Glomerular endothelial cell (primary cell): Measurements from ENCODE around the gene EVI5. TPM values are rescaled to one million over a fixed set of nuclear protein-coding genes. Genes with fewer than 3 reads are reported as not detected.

Experiments
- DNase-seq: peaks from one replicate; pipeline ENCODE4 v3.0.0-alpha.2; 2011; ENCODE audit warnings: low read depth, low spot score; ENCODE audit errors: extremely low read depth
- total RNA-seq: library from RNA; depleted of rRNA; stranded (reverse); fragments of >200 nt; gene quantifications from 2 replicates; pipeline ENCODE4 v1.2.3, GENCODE V29; 2015

The EVI5 gene
- total RNA-seq, 1 donor from 2014 or later: 28.2 TPM

DNA sequence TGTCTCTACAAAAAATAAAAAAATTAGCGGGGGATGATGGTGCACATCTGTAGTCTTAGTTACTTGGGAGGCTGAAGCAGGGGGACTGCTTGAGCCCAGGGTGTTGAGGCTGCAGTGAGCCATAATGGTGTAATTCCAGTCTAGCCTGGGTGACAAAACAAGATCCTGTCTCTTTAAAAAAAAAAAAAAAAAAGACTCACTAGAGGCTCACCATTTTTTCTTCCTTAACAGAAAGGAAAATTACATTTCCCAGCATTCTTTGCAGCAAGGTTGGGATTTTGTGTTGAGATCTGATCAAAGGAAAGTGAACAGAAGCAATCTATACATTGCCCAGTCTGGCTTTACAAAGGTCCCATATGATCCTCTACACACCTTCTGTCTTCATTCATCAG lies 319.7 kb downstream of the EVI5 start:
- DNase-seq: no peak

DNA sequence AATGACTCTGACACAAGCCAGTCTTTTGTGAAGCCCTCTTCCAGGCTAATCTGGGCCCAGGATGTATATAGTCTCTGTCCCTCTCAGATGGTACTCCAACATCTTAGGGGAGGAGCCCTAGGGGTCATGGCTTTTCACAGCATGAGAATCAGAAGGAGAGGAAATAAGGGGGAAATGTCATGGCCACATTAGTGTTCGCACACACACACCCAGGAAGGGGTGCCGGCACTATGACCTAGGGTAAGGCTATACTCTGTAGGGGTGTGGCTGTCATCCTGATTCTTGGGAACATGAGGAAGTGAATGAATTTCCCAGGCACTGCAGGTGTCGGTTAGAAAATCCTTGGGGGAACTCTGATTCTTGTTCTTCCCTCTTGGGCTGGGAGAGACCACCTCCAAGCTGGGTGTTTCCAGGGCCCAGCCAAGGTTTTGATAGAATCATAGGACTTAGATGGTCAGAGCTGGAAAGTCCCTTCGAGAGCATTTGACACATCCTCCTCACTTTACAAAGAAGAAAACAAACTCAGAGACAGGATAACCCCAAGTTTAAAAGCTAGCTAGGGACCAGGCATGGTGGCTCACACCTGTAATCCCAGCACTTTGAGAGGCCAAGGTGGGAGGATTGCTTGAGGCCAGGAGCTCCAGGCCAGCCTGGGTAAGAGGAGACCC lies 320.2 kb downstream of the EVI5 start:
- DNase-seq: no peak

DNA sequence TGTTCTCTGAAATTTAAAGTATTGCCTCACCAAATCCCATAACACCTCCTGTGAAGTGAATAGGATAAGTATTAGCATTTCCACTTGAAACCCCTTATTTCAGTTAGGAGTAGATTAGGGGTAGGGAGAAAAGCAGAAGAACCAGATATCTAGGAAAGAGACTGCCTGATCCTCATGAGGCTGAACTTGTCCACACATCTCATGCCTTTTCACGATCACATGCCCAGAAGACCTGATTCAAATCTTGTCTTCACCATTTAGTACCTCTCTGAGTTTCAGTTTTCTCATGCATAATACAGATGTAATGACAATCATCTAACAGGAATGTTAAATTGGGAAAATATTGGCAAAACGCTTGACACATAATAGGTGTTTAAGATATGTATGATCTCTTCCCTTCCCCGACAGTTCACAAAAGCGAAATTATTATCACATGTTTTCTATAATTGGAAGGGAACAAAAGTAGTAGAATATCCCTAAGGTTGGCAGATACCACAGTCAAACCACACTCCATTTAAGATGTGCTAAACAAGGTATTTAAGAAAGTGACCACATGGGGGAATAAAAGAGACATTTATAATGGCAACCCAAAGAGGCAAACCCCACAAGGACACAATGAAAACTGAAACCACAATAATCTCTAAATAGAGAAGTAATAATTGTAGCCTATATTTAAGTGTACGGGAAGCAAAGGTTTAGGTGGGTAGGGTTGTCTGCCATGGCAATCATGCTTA lies 323.4 kb downstream of the EVI5 start:
- no peak for DNase-seq

DNA sequence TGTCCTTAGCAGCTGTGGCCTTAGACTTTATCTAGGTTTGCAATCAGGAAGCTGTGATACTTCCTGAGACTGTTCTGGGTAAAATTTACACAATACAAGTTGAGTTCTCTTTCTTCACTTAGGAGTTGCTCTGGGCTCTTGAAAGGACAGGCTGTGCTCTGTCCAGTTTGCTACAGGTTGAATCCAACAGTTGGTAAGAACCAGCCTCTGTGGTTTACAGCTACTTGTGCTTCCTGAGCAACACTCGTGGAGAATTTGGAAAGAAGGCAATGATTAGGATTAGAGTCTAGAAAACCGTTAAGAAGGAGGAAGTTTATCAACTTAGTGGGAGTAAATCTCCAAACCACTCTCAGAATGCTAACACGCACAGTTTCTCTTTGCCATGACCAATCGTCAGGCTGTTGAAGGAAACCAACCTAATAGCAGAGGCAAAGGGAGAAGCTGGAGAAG lies 325.0 kb downstream of the EVI5 start:
- DNase-seq: no peak

Other genes starting within 250 kb of the EVI5 start
- 965 and 1,451 TPM in 2 replicates for gene RPL5, start 46.9 kb upstream of the EVI5 start, total RNA-seq
- 1.3 and 3.1 TPM in 2 replicates for gene DIPK1A, start 176.4 kb upstream of the EVI5 start, total RNA-seq